ENCODE data around the gene NR2C2AP.
"Not testable (repeated sequence)": the region's sequence is repeated elsewhere in the genome, so short reads cannot be mapped to it uniquely, and the experiment has no call there.

The NR2C2AP gene

DNA sequence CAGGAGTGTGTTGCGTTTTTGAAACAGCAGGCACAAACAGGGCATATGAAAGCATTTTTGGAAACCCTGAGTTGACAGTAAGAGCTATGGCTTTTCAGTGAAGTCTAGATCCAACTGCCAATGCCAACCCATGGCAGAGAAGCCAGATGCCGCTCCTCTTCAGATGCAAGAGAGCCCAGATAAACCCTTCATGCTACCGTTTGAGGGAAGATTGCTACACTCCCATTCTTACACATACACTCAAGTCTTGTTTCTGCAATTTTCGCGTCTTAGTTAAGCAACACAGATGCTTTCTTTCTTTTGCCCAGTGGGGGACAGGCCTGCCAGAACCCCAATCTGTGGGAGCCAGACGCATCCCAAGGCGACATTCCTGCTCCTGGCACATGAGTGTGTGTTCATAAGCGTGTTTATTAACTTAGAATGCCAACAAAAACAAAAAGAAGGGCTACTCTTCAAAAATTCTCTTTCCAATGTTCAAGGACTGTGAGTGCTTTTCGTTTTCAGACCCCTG, 21.7 kb downstream of the NR2C2AP start:
- TF ChIP-seq, protein P1, sequence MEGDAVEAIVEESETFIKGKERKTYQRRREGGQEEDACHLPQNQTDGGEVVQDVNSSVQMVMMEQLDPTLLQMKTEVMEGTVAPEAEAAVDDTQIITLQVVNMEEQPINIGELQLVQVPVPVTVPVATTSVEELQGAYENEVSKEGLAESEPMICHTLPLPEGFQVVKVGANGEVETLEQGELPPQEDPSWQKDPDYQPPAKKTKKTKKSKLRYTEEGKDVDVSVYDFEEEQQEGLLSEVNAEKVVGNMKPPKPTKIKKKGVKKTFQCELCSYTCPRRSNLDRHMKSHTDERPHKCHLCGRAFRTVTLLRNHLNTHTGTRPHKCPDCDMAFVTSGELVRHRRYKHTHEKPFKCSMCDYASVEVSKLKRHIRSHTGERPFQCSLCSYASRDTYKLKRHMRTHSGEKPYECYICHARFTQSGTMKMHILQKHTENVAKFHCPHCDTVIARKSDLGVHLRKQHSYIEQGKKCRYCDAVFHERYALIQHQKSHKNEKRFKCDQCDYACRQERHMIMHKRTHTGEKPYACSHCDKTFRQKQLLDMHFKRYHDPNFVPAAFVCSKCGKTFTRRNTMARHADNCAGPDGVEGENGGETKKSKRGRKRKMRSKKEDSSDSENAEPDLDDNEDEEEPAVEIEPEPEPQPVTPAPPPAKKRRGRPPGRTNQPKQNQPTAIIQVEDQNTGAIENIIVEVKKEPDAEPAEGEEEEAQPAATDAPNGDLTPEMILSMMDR (conservative IDR thresholded peaks at IDR 0.05), result no peak
- no peak for TF ChIP-seq ZFX (IDR thresholded peaks at IDR 0.05)
- no peak overlapping the region for H3K27ac ChIP-seq

- no peak overlapping the region for H3K27ac ChIP-seq
- TF ChIP-seq ZFX (IDR thresholded peaks at IDR 0.05), result no peak
- TF ChIP-seq, protein P1 (conservative IDR thresholded peaks at IDR 0.05), result no peak
These were observed 23.4 kb downstream of the NR2C2AP start for GRCh38 chr19:19179548-19180441.

DNA sequence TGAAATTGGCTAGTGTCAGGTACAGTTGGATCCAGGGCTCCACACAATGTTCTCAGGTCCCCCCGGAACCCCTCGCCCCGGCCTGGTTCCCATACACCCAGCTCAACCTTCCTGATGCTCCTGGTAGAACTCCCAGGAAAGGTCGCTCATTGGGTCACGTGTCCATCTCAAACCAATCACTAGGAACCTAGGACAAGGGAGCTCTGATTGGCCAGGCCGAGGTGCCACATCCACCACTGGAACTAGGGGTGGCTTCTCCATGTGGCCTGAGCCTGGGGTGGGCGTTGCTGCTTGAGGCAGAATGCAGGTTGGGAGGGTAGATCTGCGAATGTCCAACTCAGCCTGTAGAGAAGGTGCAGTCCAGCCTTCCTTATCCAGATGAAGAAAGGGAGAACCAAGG, 26.3 kb downstream of the NR2C2AP start:
- H3K27ac ChIP-seq, result no peak overlapping the region
- TF ChIP-seq ZFX (IDR thresholded peaks at IDR 0.05), result no peak
- TF ChIP-seq, protein P1 (conservative IDR thresholded peaks at IDR 0.05), result no peak

GRCh38 chr19:19173243-19173642, 30.0 kb downstream of the NR2C2AP start:
- not testable (repeated sequence) for H3K27ac ChIP-seq

DNA sequence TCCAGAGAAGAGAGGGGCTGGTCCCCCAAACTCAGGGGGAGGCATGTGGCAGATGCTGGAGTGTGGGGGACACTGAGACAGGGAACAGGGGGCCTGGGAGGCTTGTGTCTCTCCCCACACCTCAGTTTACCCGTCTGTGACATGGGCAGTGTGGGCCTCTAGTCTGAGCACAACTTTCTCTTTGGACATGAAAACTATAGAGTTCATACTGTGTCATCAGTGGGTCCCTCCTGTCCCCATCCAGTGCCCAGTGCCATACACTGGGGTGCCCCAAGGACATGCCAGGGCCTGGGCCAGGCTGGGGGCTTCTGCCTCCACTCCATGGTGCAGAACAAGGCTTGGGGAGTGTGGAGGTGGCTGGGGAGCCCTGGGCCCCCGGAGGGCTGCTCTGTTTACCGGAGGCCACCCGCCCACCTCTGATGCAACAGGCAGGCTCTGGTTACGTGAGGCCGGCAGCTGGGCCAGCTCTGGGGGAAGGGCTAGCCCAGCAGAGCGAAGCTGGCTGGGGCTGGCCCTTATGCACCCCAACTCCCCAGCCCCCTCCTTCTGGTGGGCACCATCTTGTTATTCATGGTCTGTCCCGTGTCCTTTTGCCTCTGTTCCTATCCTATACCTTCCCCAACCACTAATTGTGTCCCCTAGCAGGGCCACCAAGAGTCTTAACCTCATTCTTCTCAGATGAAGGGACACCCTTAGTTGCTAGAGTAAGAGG, 31.2 kb downstream of the NR2C2AP start:
- TF ChIP-seq, protein P1 (conservative IDR thresholded peaks at IDR 0.05), result no peak
- no peak for TF ChIP-seq ZFX (IDR thresholded peaks at IDR 0.05)
- no peak overlapping the region for H3K27ac ChIP-seq

DNA sequence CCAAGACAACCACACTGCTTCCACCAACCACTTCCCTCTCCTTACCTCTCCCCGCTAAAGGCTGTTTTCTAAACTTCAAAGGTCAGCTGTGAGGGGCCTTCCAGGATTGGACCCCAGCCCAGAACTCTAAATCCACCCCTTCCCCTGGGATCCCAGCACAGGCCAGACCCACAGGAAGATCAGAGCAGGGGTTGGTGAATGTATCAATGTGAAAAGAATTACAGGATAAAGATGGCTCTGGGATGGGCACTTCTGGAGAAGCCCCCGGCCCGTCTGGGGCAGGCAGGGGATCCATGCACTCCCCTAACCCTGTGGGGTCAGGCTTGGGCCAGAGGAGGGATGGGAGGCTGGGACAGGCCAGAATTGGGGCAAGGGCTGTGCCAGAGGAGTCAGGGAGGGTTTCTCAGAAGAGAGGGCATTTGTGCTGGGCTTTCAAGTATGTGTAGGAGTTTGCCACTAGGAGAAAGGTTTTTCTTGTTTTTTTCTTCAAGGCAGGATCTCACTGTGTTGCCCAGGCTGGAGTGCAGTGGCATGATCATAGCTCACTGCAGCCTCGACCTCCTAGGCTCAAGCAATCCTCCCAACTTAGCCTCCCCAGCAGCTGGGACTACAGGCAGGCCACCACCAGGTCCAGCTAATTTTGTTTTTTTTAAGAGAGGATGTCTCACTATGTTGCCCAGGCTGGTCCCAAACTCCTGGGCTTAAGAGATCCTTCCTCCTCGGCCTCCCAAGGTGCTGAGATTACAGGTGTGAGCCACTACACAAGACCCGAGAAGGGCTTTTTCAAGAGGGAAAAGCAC, 32.1 kb downstream of the NR2C2AP start:
- no peak for TF ChIP-seq ZFX (IDR thresholded peaks at IDR 0.05)
- TF ChIP-seq, protein P1 (conservative IDR thresholded peaks at IDR 0.05), result no peak
- no peak overlapping the region for H3K27ac ChIP-seq

DNA sequence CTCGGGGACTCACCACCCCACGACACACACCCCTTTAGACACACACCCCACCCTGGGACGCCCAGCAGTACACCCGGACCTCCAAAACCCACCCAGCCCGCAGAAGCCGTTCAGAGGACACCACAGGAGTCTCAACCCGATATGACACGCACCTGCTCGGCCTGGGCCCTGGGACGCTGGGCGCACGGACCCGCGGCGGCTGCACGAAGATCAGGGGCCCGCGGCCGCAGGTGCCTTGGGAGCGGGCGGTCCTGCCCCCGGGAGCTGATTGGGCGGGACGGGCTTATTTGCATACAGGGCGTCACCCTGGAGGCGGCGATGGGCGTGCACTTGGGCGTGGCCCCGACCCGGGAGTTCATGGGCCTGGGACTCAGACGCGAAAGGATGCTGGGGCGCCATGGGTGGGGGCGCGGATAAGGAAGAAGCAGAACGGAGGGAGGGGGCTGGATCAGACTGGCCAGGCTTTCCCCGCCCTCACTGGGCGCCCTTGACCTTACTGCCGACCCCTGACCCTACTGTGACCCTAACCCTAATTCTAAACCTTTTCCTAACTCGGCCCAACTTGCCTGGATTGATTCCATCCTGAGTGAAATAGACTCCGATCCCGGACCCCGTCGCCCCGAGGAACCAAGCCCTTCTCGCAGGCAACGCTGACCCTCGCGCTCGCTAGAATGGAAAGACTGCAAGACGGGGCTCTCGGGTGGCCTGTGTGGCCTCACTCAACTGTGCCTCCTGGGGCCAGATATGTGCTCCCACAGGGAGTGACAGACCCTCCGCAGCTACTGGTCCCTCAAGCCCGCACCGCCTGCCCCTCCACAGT, 33.0 kb downstream of the NR2C2AP start, which contains the start of gene MEF2B:
Gene MEF2B, minus strand, starts transcription at position 211 of the 820 bp plus-strand sequence. CDS start 19,528 bp downstream, outside the sequence.
- TF ChIP-seq ZFX (IDR thresholded peaks at IDR 0.05), result no peak
- TF ChIP-seq, protein P1 (conservative IDR thresholded peaks at IDR 0.05), result no peak
- no peak within 1 kb of the TSS for H3K27ac ChIP-seq
